ENCODE measurements around the gene RAD52.

Gene RAD52

DNA sequence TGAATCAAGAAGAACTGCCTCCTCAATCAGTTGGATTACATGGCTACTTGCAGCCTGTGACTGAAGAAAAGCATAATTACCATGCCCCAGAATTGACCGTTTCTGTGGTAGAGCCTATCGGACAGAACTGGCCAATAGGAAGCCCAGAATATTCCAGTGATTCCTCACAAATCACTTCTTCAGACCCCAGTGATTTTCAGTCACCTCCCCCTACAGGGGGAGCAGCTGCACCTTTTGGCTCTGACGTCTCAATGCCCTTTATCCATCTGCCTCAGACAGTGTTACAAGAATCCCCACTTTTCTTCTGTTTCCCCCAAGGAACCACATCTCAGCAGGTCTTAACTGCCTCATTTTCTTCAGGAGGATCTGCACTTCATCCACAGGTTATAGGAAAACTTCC is 80.8 kb downstream of the RAD52 start:
- peaks cover 41% of the 10 kb centered on the region; the same call in 1 of the 2 replicates for H3K36me3 ChIP-seq (ENCODE audit: low read length)
- no peak overlapping the region for H2AFZ ChIP-seq (ENCODE audit: low read depth, low read length, severe bottlenecking)
- no peaks in the 10 kb centered on the region for H3K27me3 ChIP-seq (ENCODE audit: low read length)
- H3K9me3 ChIP-seq (ENCODE audit: insufficient read depth, low read length), result no peaks in the 10 kb centered on the region
- TF ChIP-seq, protein P1, sequence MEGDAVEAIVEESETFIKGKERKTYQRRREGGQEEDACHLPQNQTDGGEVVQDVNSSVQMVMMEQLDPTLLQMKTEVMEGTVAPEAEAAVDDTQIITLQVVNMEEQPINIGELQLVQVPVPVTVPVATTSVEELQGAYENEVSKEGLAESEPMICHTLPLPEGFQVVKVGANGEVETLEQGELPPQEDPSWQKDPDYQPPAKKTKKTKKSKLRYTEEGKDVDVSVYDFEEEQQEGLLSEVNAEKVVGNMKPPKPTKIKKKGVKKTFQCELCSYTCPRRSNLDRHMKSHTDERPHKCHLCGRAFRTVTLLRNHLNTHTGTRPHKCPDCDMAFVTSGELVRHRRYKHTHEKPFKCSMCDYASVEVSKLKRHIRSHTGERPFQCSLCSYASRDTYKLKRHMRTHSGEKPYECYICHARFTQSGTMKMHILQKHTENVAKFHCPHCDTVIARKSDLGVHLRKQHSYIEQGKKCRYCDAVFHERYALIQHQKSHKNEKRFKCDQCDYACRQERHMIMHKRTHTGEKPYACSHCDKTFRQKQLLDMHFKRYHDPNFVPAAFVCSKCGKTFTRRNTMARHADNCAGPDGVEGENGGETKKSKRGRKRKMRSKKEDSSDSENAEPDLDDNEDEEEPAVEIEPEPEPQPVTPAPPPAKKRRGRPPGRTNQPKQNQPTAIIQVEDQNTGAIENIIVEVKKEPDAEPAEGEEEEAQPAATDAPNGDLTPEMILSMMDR (IDR thresholded peaks at IDR 0.05; ENCODE audit: insufficient read depth, low read length, poor library complexity, severe bottlenecking), result no peak
- no peak for TF ChIP-seq EZH2phosphoT487 (conservative IDR thresholded peaks at IDR 0.05; ENCODE audit: low read length)
- H4K20me1 ChIP-seq (ENCODE audit: low read depth, low read length), result no peaks in the 10 kb centered on the region
- H3K27ac ChIP-seq (ENCODE audit: low read depth, low read length), result no peak overlapping the region
- H3K9me2 ChIP-seq (replicated peaks; ENCODE audit: insufficient read depth, low read length), result no peaks in the 10 kb centered on the region
- no peak overlapping the region for H3K4me3 ChIP-seq (ENCODE audit: insufficient read depth, low read length, poor library complexity, severe bottlenecking)
- no peak overlapping the region for H3K4me2 ChIP-seq (ENCODE audit: low read depth, low read length, poor library complexity, severe bottlenecking)
- no peaks in the 10 kb centered on the region for H3K79me2 ChIP-seq (ENCODE audit: insufficient read depth, low read length)
- no peaks in the 10 kb centered on the region for H3F3A ChIP-seq (ENCODE audit: insufficient read depth)
- no peak overlapping the region for H3K9ac ChIP-seq (ENCODE audit: low read length)

DNA sequence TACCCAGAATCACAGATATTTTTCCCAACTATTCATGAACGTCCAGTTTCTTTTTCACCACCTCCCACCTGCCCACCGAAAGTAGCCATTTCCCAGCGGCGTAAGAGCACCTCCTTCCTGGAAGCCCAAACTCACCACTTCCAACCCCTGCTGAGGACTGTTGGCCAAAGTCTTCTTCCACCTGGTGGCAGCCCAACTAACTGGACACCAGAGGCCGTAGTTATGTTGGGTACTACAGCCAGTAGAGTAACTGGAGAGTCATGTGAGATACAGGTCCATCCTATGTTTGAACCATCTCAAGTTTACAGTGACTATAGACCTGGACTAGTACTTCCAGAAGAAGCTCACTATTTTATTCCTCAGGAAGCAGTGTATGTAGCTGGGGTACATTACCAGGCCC is 81.6 kb downstream of the RAD52 start:
- Histone ChIP-seq H3K36me3 (ENCODE audit: low read length) (peaks cover 43% of the 10 kb centered on the region; the same call in 1 of the 2 replicates), H3K4me3 (ENCODE audit: insufficient read depth, low read length, poor library complexity, severe bottlenecking) (no peak overlapping the region), H3F3A (ENCODE audit: insufficient read depth) (0 out of 2 replicates have a peak, but pooled peaks cover 3% of the 10 kb centered on the region), H2AFZ (ENCODE audit: low read depth, low read length, severe bottlenecking) (no peak overlapping the region), H4K20me1 (ENCODE audit: low read depth, low read length) (no peaks in the 10 kb centered on the region), H3K9me2 (replicated peaks; ENCODE audit: insufficient read depth, low read length) (no peaks in the 10 kb centered on the region), H3K27me3 (ENCODE audit: low read length) (no peaks in the 10 kb centered on the region), H3K9ac (ENCODE audit: low read length) (no peak overlapping the region), H3K27ac (ENCODE audit: low read depth, low read length) (no peak overlapping the region), H3K4me2 (ENCODE audit: low read depth, low read length, poor library complexity, severe bottlenecking) (no peak overlapping the region), H3K9me3 (ENCODE audit: insufficient read depth, low read length) (no peaks in the 10 kb centered on the region), H3K79me2 (ENCODE audit: insufficient read depth, low read length) (no peaks in the 10 kb centered on the region)
- TF ChIP-seq EZH2phosphoT487 (conservative IDR thresholded peaks at IDR 0.05; ENCODE audit: low read length), result no peak
- TF ChIP-seq, protein P1 (IDR thresholded peaks at IDR 0.05; ENCODE audit: insufficient read depth, low read length, poor library complexity, severe bottlenecking), result no peak

DNA sequence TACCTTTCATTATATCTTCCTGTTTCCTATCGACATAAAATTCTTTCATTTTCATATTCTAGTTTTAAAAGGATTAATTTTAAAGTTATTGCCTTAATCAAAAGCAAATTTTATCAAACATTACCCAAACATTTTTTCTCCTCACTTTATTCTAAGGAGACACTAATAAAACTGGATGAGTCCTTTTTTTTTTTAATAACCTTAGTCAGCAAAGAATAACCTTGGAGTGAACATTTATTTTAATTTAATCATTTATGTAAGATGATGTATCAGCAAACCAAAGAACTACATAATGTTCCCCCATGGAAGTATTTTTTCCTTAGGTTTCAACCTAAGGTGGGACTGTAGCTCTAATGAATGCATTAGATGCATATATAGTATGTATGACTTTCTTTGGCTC is 83.9 kb downstream of the RAD52 start:
- Histone ChIP-seq H3K9me3 (ENCODE audit: insufficient read depth, low read length) (no peaks in the 10 kb centered on the region), H3K9me2 (replicated peaks; ENCODE audit: insufficient read depth, low read length) (no peaks in the 10 kb centered on the region), H3K9ac (ENCODE audit: low read length) (no peak overlapping the region), H2AFZ (ENCODE audit: low read depth, low read length, severe bottlenecking) (no peak overlapping the region), H3F3A (ENCODE audit: insufficient read depth) (0 out of 2 replicates have a peak, but pooled peaks cover 8% of the 10 kb centered on the region), H3K27ac (ENCODE audit: low read depth, low read length) (no peak overlapping the region), H3K27me3 (ENCODE audit: low read length) (no peaks in the 10 kb centered on the region), H4K20me1 (ENCODE audit: low read depth, low read length) (no peaks in the 10 kb centered on the region), H3K36me3 (ENCODE audit: low read length) (peaks cover 54% of the 10 kb centered on the region; the same call in 1 of the 2 replicates), H3K4me3 (ENCODE audit: insufficient read depth, low read length, poor library complexity, severe bottlenecking) (no peak overlapping the region), H3K79me2 (ENCODE audit: insufficient read depth, low read length) (no peaks in the 10 kb centered on the region), H3K4me2 (ENCODE audit: low read depth, low read length, poor library complexity, severe bottlenecking) (no peak overlapping the region)
- TF ChIP-seq, protein P1 (IDR thresholded peaks at IDR 0.05; ENCODE audit: insufficient read depth, low read length, poor library complexity, severe bottlenecking), result no peak
- no peak for TF ChIP-seq EZH2phosphoT487 (conservative IDR thresholded peaks at IDR 0.05; ENCODE audit: low read length)

Data from SU-DHL-6 (cell line).